ENCODE measurements around the gene APOBEC3F.
"Not testable (repeated sequence)": the region's sequence is repeated elsewhere in the genome, so short reads cannot be mapped to it uniquely, and the experiment has no call there.

DNA sequence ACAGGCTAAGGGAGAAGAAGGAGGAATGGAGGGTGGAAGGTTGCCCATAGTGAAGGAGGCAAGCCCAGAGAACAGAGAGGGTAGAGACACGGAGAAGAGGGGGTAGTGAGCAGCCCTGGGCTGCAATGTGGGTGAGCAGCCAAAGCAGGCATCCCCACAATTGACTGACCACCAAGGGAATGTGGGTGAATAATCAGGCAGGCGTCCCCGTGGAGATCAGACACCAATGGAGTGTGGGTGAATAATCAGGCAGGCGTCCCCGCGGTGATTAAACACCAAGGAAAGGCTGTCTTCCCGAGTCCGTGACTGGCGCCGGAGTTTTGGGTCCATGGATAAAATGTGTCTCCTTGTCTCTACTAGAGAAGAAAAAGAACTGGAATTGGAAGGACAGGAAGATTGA is 21.3 kb downstream of the APOBEC3F start:
- not testable (repeated sequence) for TF ChIP-seq POLR2A (IDR thresholded peaks at IDR 0.05)
- TF ChIP-seq, protein P1, sequence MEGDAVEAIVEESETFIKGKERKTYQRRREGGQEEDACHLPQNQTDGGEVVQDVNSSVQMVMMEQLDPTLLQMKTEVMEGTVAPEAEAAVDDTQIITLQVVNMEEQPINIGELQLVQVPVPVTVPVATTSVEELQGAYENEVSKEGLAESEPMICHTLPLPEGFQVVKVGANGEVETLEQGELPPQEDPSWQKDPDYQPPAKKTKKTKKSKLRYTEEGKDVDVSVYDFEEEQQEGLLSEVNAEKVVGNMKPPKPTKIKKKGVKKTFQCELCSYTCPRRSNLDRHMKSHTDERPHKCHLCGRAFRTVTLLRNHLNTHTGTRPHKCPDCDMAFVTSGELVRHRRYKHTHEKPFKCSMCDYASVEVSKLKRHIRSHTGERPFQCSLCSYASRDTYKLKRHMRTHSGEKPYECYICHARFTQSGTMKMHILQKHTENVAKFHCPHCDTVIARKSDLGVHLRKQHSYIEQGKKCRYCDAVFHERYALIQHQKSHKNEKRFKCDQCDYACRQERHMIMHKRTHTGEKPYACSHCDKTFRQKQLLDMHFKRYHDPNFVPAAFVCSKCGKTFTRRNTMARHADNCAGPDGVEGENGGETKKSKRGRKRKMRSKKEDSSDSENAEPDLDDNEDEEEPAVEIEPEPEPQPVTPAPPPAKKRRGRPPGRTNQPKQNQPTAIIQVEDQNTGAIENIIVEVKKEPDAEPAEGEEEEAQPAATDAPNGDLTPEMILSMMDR (IDR thresholded peaks at IDR 0.05): not testable (repeated sequence)

All from right lobe of liver (tissue), 4 donors.